Heart right ventricle (tissue), 16 donors: ENCODE data around the gene FGF14. TPM values are rescaled to one million over a fixed set of nuclear protein-coding genes. Genes with fewer than 3 reads are reported as not detected.

Experiments used
- ATAC-seq, 8 donors: fragments of 200-7000 bp; cut with Tn5 transposase; one replicate each; pipeline ENCODE4 v1.9.1; 2020; ENCODE audit warnings: mild to moderate bottlenecking in 8 of 8, moderate library complexity in 8 of 8, moderate number of reproducible peaks in 1 of 8
- DNase-seq, 2 donors: peaks; one replicate each; pipeline ENCODE4 v3.0.0-alpha.2; 2020
- H3K27ac ChIP-seq, 10 donors: fragments of 200-600 bp; sonication (generic) in 2 of 10; one replicate each; pipeline versions ENCODE4 v1.5.0 to v1.8.0; 2020 to 2022; ENCODE audit warnings: mild to moderate bottlenecking in 3 of 10
- H3K27me3 ChIP-seq, 7 donors: fragments of 200-600 bp; one replicate each; pipeline ENCODE4 v1.8.0; 2021 to 2022; ENCODE audit warnings: mild to moderate bottlenecking in 2 of 7
- H3K36me3 ChIP-seq, 9 donors: fragments of 200-600 bp; sonication (generic) in 1 of 9; one replicate each; pipeline versions ENCODE4 v1.5.0 to v1.8.0; 2020 to 2022; ENCODE audit warnings: mild to moderate bottlenecking in 2 of 9
- H3K4me1 ChIP-seq, 9 donors: fragments of 200-600 bp; sonication (generic) in 1 of 9; one replicate each; pipeline versions ENCODE4 v1.5.0 to v1.8.0; 2020 to 2022; ENCODE audit warnings: mild to moderate bottlenecking in 4 of 9
- H3K4me3 ChIP-seq, 10 donors: fragments of 200-600 bp; sonication (generic) in 2 of 10; one replicate each; pipeline versions ENCODE4 v1.5.0 to v1.8.0; 2020 to 2022; ENCODE audit warnings: mild to moderate bottlenecking in 7 of 10, moderate library complexity in 2 of 10
- H3K9me3 ChIP-seq, 11 donors: fragments of 200-600 bp in 10 of 11; sonication (generic) in 2 of 11; one replicate each; pipeline versions ENCODE4 v1.5.0 to v1.8.0; 2013 to 2022; ENCODE audit warnings: mild to moderate bottlenecking in 2 of 11, control low read depth in 1 of 11, moderate library complexity in 1 of 11
- WGBS, 2 donors: extraction: QIAGEN DNeasy Blood & Tissue Kit; methylation state at CpG; one replicate each; pipeline ENCODE4 v1.1.7; 2013; ENCODE audit warnings: inconsistent platforms in 1 of 2; 5-methylcytosine and 5-hydroxymethylcytosine counted together
- intact Hi-C, 10 donors: fragments of 100-400 bp; cut with DNase I; formaldehyde crosslinking; loops; one replicate each; pipeline versions ENCODE4 v1.11.1 to v1.14.2; 2022
- polyA plus RNA-seq, 2 donors: library from polyadenylated mRNA; stranded (reverse); fragments of 200-250 nt; gene quantifications; one replicate each; pipeline ENCODE4 v1.2.3, GENCODE V29; 2013
- total RNA-seq, 10 donors: library from RNA; stranded (reverse); fragmentation: NEBNext Ultra II Directional in 3 of 10; extraction: Animal tissue kit (Norgen Biotek cat#: 25700) in 3 of 10; gene quantifications; one replicate each; pipeline versions ENCODE4 v1.2.1 to v1.2.4, GENCODE V29; 2021 to 2023
- TF ChIP-seq, protein P1 (sequence below), 9 donors: fragments of 200-600 bp; sonication (generic) in 2 of 9; IDR thresholded peaks; one replicate each; pipeline versions ENCODE4 v1.5.0 to v1.8.0; 2021 to 2022; ENCODE audit warnings: antibody characterized with exemption in 9 of 9, mild to moderate bottlenecking in 5 of 9, moderate library complexity in 1 of 9
- donor health status: Arrhythmogenic right ventricular cardiomyopathy.
- donor health status: ischemic (EF 13 %, LVEDD 7.1; RV severe dilation, severe dysfunction).
- donor health status: healthy with polysubstance abuse.
- donor health status: DM: no; HTN: yes; CAD: no.
- donor health status: DM: no; HTN: no; CAD: no.
- donor health status: ischemic (EF 25% LVEDD 6.9; RV normal size, moderate dysfunction).
- donor health status: ischemic (EF 25% LVEDD 5.7; RV mildly dilated, moderate dysfunction).
- donor health status: healthy.
- donor health status: DM: yes; HTN: yes; CAD: no.
- donor health status: Ischemic cardiomyopathy.
- donor health status: ischemic (EF 35%, LVEDD 5.7; RV mildly dilated, moderate dysfunction).
- donor health status: nonischemic (EF 11% LVEDD 7.7; RV severe dilation, severe dysfunction).
- donor health status: DM: yes; HTN: yes; CAD: no.
- donor health status: PGD.
- donor health status: ischemic (EF 29% LVEDD 5.4; RV normal size, mild dysfunction).
- donor health status: nonischemic (EF 23%, LVEDD 6.1; RV moderate dilation, normal function).

The FGF14 gene
- total and polyA plus RNA-seq, 12 donors: 0.20 to 7.8 (median 5.3) TPM

- ATAC-seq (no peak), DNase-seq (no peak)
- Histone ChIP-seq H3K4me1 (no peaks in the 10 kb centered on the region), H3K36me3 (no peaks in the 10 kb centered on the region), H3K27ac (no peak overlapping the region), H3K4me3 (no peak overlapping the region), H3K27me3 (no peaks in the 10 kb centered on the region), H3K9me3 (no peaks in the 10 kb centered on the region)
- TF ChIP-seq, protein P1, sequence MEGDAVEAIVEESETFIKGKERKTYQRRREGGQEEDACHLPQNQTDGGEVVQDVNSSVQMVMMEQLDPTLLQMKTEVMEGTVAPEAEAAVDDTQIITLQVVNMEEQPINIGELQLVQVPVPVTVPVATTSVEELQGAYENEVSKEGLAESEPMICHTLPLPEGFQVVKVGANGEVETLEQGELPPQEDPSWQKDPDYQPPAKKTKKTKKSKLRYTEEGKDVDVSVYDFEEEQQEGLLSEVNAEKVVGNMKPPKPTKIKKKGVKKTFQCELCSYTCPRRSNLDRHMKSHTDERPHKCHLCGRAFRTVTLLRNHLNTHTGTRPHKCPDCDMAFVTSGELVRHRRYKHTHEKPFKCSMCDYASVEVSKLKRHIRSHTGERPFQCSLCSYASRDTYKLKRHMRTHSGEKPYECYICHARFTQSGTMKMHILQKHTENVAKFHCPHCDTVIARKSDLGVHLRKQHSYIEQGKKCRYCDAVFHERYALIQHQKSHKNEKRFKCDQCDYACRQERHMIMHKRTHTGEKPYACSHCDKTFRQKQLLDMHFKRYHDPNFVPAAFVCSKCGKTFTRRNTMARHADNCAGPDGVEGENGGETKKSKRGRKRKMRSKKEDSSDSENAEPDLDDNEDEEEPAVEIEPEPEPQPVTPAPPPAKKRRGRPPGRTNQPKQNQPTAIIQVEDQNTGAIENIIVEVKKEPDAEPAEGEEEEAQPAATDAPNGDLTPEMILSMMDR (IDR thresholded peaks at IDR 0.05): no peak
- intact Hi-C loops: no loop called here
- 90 to 93% methylated on average over 10 of the region's 10 CpGs for WGBS, 2 donors
Observed at GRCh38 chr13:101717353-101717752, 684.5 kb downstream of the FGF14 start.

- Histone ChIP-seq H3K9me3 (no peaks in the 10 kb centered on the region), H3K4me1 (no peaks in the 10 kb centered on the region), H3K27ac (no peak overlapping the region), H3K36me3 (no peaks in the 10 kb centered on the region), H3K4me3 (no peak overlapping the region), H3K27me3 (no peaks in the 10 kb centered on the region)
- 87 to 89% methylated on average over 3 of the region's 3 CpGs for WGBS, 2 donors
- DNase-seq: no peak
- intact Hi-C loops: no loop called here
- TF ChIP-seq, protein P1 (IDR thresholded peaks at IDR 0.05): no peak
- ATAC-seq: no peak
Observed at GRCh38 chr13:101714195-101714594, 687.7 kb downstream of the FGF14 start.

DNA sequence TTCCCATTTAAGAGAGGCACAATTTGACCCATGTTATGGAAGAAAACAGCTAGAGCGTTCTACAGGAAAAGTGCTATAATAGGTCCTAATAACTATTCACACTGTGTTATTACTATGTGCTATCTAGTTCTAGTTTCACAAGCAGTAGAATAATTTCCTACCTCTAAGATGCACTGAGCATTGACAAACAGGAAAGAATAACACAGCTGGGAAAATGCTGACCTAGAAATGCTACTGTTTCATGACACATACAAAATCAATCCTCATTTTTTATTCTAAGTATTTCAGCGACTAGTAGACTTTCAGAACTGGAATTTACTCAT, 689.9 kb downstream of the FGF14 start:
- Histone ChIP-seq H3K27me3 (peaks cover 0 to 6% (median 0%) of the 10 kb centered on the region in 7 donors), H3K9me3 (no peaks in the 10 kb centered on the region), H3K4me3 (no peak overlapping the region), H3K36me3 (no peaks in the 10 kb centered on the region), H3K4me1 (peaks cover 0 to 3% (median 0%) of the 10 kb centered on the region in 9 donors), H3K27ac (no peak overlapping the region)
- ATAC-seq: peak in 3 of 8 donors; percentile 37 to 50 (median 37)
- intact Hi-C loops: no loop called here
- 73 to 83% methylated on average over 2 of the region's 2 CpGs for WGBS, 2 donors
- DNase-seq: no peak
- TF ChIP-seq, protein P1 (IDR thresholded peaks at IDR 0.05): no peak

GRCh38 chr13:101711307-101712025, 690.4 kb downstream of the FGF14 start:
- H3K27me3 ChIP-seq: peaks cover 0 to 6% (median 0%) of the 10 kb centered on the region in 7 donors
- H3K27ac ChIP-seq: no peak overlapping the region
- H3K36me3 ChIP-seq: no peaks in the 10 kb centered on the region
- H3K4me3 ChIP-seq: no peak overlapping the region
- DNase-seq: no peak
- H3K4me1 ChIP-seq: peaks cover 0 to 7% (median 0%) of the 10 kb centered on the region in 9 donors
- TF ChIP-seq, protein P1 (IDR thresholded peaks at IDR 0.05): no peak
- intact Hi-C loops: no loop called here
- WGBS, 2 donors: 85 to 90% methylated on average over 2 of the region's 2 CpGs
- H3K9me3 ChIP-seq: no peaks in the 10 kb centered on the region
- ATAC-seq: peak in 5 of 8 donors; percentile 29 to 66 (median 37)
